T-helper 1 cell treated with Interleukin-12 subunit alpha and Interleukin-12 subunit beta and Interleukin-4 antibody, amounts not matched to agents 30 μg/mL and 1 μg/mL, for 36 hours (primary cell): ENCODE results near the gene RFPL1.
"Not testable (repeated sequence)": the region's sequence is repeated elsewhere in the genome, so short reads cannot be mapped to it uniquely, and the experiment has no call there.

Source experiments
- H3K27ac Mint-ChIP-seq: one replicate; pipeline ENCODE4 v1.8.0; 2021; ENCODE audit warnings: mild to moderate bottlenecking, mixed read lengths
- H3K27me3 Mint-ChIP-seq: one replicate; pipeline ENCODE4 v1.8.0; 2021; ENCODE audit warnings: low read depth, mixed read lengths
- H3K36me3 Mint-ChIP-seq: one replicate; pipeline ENCODE4 v1.8.0; 2021; ENCODE audit warnings: low read depth, mixed read lengths
- H3K4me1 Mint-ChIP-seq: one replicate; pipeline ENCODE4 v1.8.0; 2021; ENCODE audit warnings: low read depth, mixed read lengths
- H3K4me3 Mint-ChIP-seq: one replicate; pipeline ENCODE4 v1.8.0; 2021; ENCODE audit warnings: mild to moderate bottlenecking, moderate library complexity, mixed read lengths
- H3K9me3 Mint-ChIP-seq: one replicate; pipeline ENCODE4 v1.8.0; 2021; ENCODE audit warnings: mixed read lengths

RFPL1 gene

DNA sequence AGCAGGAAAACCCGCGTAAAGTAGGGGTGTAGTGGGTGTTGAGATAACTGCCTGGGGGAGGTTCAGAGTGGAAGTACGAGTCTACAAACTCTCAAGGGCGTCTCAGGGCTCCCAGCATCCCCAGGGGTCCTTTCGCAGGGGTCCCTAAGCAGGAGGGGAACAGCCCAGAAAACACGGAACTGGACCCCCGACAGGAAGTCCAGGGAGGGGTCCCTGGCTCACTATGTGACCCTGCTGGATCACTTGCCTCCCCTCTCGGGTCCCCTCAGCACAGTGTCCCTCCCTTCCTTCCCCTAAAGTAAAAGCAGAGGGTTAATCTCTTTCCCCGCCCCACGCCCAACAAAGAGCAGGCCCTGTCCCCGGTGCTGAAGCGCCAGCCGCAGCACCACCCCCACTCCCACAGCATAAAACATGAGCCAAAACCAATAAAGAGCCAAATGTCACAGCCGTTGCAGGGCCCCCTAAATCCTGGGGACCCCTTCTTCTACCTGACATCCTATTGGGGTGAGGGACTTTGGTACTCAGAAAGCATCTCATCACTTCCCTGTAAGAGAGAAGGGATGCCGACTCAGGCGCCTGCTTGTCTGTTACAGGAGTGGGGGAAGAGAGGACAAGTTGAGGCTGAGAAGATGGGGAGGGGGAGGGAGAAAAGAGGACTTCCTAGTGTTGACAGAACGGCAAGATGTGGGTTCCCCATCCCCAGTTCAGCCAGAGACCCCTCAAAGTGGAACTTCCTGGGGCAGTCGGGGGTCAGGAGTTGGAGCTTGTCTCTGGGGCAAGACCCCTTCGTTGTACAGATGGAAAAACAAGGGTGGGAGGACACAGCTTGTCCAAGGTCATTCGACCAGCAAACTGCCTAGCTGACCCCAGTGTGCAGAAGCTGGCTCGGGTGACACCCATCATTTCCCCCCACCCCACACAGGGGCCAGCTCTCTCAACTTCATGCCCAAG lies 40.2 kb downstream of the RFPL1 start:
- Mint-ChIP-seq H3K27me3 (peaks cover 51% of the 10 kb centered on the region), H3K9me3 (no peaks in the 10 kb centered on the region), H3K36me3 (peaks cover 3% of the 10 kb centered on the region), H3K27ac (no peak overlapping the region), H3K4me3 (no peak overlapping the region), H3K4me1 (peaks cover 12% of the 10 kb centered on the region)

- Mint-ChIP-seq H3K4me3 (peak within 1 kb of the TSS; percentile 67), H3K4me1 (peaks cover 12% of the 10 kb centered on the region), H3K9me3 (no peaks in the 10 kb centered on the region), H3K27ac (peak within 1 kb of the TSS; percentile 19), H3K27me3 (peaks cover 48% of the 10 kb centered on the region), H3K36me3 (peaks cover 3% of the 10 kb centered on the region)
These were observed 41.3 kb downstream of the RFPL1 start, which contains the start of gene NEFH for GRCh38 chr22:29479417-29480261. TSS of gene NEFH (plus strand) at chr22:29480218. CDS start at chr22:29480263, 45 bp downstream.

DNA sequence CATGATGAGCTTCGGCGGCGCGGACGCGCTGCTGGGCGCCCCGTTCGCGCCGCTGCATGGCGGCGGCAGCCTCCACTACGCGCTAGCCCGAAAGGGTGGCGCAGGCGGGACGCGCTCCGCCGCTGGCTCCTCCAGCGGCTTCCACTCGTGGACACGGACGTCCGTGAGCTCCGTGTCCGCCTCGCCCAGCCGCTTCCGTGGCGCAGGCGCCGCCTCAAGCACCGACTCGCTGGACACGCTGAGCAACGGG lies 41.8 kb downstream of the RFPL1 start:
- Mint-ChIP-seq H3K36me3 (peaks cover 3% of the 10 kb centered on the region), H3K27ac (no peak overlapping the region), H3K4me1 (peaks cover 12% of the 10 kb centered on the region), H3K9me3 (no peaks in the 10 kb centered on the region), H3K4me3 (no peak overlapping the region), H3K27me3 (peaks cover 48% of the 10 kb centered on the region)

DNA sequence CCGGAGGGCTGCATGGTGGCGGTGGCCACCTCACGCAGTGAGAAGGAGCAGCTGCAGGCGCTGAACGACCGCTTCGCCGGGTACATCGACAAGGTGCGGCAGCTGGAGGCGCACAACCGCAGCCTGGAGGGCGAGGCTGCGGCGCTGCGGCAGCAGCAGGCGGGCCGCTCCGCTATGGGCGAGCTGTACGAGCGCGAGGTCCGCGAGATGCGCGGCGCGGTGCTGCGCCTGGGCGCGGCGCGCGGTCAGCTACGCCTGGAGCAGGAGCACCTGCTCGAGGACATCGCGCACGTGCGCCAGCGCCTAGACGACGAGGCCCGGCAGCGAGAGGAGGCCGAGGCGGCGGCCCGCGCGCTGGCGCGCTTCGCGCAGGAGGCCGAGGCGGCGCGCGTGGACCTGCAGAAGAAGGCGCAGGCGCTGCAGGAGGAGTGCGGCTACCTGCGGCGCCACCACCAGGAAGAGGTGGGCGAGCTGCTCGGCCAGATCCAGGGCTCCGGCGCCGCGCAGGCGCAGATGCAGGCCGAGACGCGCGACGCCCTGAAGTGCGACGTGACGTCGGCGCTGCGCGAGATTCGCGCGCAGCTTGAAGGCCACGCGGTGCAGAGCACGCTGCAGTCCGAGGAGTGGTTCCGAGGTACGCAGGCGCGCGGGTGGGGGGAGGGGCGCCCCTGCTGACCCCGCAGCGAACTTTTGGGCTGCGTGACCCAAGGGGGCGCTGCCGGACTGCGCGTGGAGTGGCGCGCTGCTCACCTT lies 42.3 kb downstream of the RFPL1 start:
- Mint-ChIP-seq H3K4me3 (peak overlapping the region; percentile 67), H3K4me1 (peaks cover 12% of the 10 kb centered on the region), H3K27ac (no peak overlapping the region), H3K27me3 (peaks cover 43% of the 10 kb centered on the region), H3K9me3 (no peaks in the 10 kb centered on the region), H3K36me3 (peaks cover 3% of the 10 kb centered on the region)

GRCh38 chr22:29481265-29482000 lies 43.0 kb downstream of the RFPL1 start:
- peak overlapping the region; percentile 55 for H3K27ac Mint-ChIP-seq

DNA sequence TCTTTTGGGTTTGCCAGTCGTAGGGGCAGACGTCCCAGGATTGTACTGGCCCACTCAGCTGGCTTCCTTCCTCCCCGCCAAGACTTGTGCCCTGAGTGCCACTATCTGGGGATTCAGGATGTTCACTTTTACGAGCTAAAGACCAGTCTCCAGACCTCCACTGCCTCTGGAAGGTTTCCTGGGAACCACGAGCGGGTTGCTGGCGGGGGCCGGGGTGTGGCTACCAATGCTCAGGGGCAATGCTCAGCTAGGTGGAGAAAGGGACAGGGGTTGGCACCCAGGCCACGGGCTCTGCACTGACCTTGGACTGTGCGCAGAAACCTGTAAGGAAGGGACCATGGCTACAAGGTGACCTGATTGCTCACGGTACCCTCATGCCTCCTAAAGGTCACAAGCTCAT lies 43.9 kb downstream of the RFPL1 start:
- Mint-ChIP-seq H3K9me3 (no peaks in the 10 kb centered on the region), H3K4me1 (peaks cover 12% of the 10 kb centered on the region), H3K27ac (no peak overlapping the region), H3K36me3 (peaks cover 3% of the 10 kb centered on the region), H3K4me3 (peak overlapping the region; percentile 28), H3K27me3 (peaks cover 39% of the 10 kb centered on the region)

More at GRCh38 chr22:29481265-29482000, 43.0 kb downstream of the RFPL1 start:
- H3K4me1 Mint-ChIP-seq: peaks cover 12% of the 10 kb centered on the region
- peaks cover 42% of the 10 kb centered on the region for H3K27me3 Mint-ChIP-seq
- peak overlapping the region; percentile 67 for H3K4me3 Mint-ChIP-seq
- no peaks in the 10 kb centered on the region for H3K9me3 Mint-ChIP-seq
- peaks cover 3% of the 10 kb centered on the region for H3K36me3 Mint-ChIP-seq

DNA sequence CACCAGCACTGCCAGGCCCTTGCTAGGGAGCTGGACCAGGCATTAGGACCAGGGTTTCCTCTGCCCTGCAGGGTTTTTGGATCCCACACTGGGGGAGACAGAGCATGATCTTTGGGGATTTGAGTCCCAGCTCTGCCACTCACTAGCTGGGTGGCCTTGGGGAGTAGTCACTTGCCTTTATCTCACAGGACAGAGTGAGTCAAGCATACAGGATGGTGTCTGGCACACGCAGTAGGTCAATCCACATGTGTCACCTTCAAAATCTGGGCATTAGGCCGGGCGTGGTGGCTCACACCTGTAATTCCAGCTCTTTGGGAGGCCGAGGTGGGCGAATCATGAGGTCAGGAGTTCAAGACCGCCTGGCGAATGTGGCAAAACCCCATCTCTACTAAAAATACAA lies 44.3 kb downstream of the RFPL1 start:
- H3K4me1 Mint-ChIP-seq: peaks cover 12% of the 10 kb centered on the region
- no peak overlapping the region for H3K27ac Mint-ChIP-seq
- H3K27me3 Mint-ChIP-seq: peaks cover 37% of the 10 kb centered on the region
- H3K4me3 Mint-ChIP-seq: no peak overlapping the region
- H3K36me3 Mint-ChIP-seq: peaks cover 3% of the 10 kb centered on the region
- no peaks in the 10 kb centered on the region for H3K9me3 Mint-ChIP-seq

DNA sequence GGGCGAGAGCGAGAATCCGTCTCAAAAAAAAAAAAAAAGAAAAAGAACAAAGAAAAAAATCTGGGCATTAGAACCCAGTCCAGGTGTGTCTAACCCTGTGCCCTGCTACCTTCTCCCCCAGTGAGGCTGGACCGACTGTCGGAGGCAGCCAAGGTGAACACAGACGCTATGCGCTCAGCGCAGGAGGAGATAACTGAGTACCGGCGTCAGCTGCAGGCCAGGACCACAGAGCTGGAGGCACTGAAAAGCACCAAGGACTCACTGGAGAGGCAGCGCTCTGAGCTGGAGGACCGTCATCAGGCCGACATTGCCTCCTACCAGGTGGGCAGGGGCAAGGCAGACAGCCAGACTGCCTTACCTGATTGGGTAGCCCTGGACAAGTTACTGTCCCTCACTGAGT lies 44.9 kb downstream of the RFPL1 start:
- Mint-ChIP-seq H3K27me3 (peaks cover 32% of the 10 kb centered on the region), H3K27ac (no peak overlapping the region), H3K4me1 (peaks cover 12% of the 10 kb centered on the region), H3K36me3 (peaks cover 3% of the 10 kb centered on the region), H3K9me3 (no peaks in the 10 kb centered on the region), H3K4me3 (no peak overlapping the region)

DNA sequence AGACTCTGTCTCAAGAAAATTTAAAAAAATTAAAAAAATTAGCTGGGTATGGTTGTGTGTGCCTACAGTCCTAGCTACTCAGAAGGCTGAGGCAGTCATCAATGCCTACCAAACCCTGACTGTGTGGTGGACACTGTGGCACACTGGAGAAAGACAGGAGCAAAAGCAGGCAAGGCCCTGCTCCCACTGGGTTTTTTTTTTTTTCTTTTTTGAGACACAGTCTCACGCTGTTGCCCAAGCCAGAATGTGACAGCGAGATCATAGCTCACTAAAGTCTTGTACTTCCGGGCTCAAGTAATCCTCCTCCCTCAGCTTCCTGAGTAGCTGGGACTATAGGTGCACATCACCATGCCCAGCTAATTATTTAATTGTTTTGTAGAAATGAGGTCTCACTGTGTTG lies 46.3 kb downstream of the RFPL1 start:
- H3K27me3 Mint-ChIP-seq: peaks cover 18% of the 10 kb centered on the region
- peaks cover 4% of the 10 kb centered on the region for H3K4me1 Mint-ChIP-seq
- H3K4me3 Mint-ChIP-seq: no peak overlapping the region
- no peaks in the 10 kb centered on the region for H3K9me3 Mint-ChIP-seq
- H3K36me3 Mint-ChIP-seq: peaks cover 3% of the 10 kb centered on the region
- no peak overlapping the region for H3K27ac Mint-ChIP-seq

- Mint-ChIP-seq H3K36me3 (peaks cover 3% of the 10 kb centered on the region), H3K4me1 (peaks cover 4% of the 10 kb centered on the region), H3K27ac (no peak overlapping the region), H3K27me3 (peaks cover 20% of the 10 kb centered on the region), H3K9me3 (no peaks in the 10 kb centered on the region), H3K4me3 (no peak overlapping the region)
These were observed 47.1 kb downstream of the RFPL1 start for GRCh38 chr22:29485448-29485847.

GRCh38 chr22:29487426-29487986 lies 49.1 kb downstream of the RFPL1 start:
- H3K4me1 Mint-ChIP-seq: no peaks in the 10 kb centered on the region
- no peak overlapping the region for H3K4me3 Mint-ChIP-seq
- no peak overlapping the region for H3K27ac Mint-ChIP-seq
- no peaks in the 10 kb centered on the region for H3K9me3 Mint-ChIP-seq
- H3K36me3 Mint-ChIP-seq: no peaks in the 10 kb centered on the region
- H3K27me3 Mint-ChIP-seq: peaks cover 6% of the 10 kb centered on the region

GRCh38 chr22:29489127-29489780 lies 50.9 kb downstream of the RFPL1 start:
- H3K9me3 Mint-ChIP-seq, H3K4me1 Mint-ChIP-seq, H3K36me3 Mint-ChIP-seq, H3K4me3 Mint-ChIP-seq, H3K27me3 Mint-ChIP-seq, H3K27ac Mint-ChIP-seq: not testable (repeated sequence)

GRCh38 chr22:29491012-29491411 lies 52.6 kb downstream of the RFPL1 start:
- H3K36me3 Mint-ChIP-seq: peaks cover 3% of the 10 kb centered on the region
- no peak overlapping the region for H3K27ac Mint-ChIP-seq

More at GRCh38 chr22:29491012-29491411, 52.6 kb downstream of the RFPL1 start:
- H3K27me3 Mint-ChIP-seq: peaks cover 5% of the 10 kb centered on the region
- H3K4me3 Mint-ChIP-seq: no peak overlapping the region
- H3K9me3 Mint-ChIP-seq: peaks cover 8% of the 10 kb centered on the region
- no peaks in the 10 kb centered on the region for H3K4me1 Mint-ChIP-seq
